Activated CD4-positive, CD25-positive, alpha-beta regulatory T cell treated with anti-CD3 and anti-CD28 coated beads, Interleukin-2, amount 50 U/mL, for 24 hours (primary cell): ENCODE data around the gene GPR55.

ENCODE experiments used
- ATAC-seq, 2 donors: fragments of 150-1000 bp; cut with Tn5 transposase; one replicate each; pipeline ENCODE4 v1.10.0; 2021; ENCODE audit warnings: mild to moderate bottlenecking in 1 of 2, moderate library complexity in 1 of 2

Gene GPR55

DNA sequence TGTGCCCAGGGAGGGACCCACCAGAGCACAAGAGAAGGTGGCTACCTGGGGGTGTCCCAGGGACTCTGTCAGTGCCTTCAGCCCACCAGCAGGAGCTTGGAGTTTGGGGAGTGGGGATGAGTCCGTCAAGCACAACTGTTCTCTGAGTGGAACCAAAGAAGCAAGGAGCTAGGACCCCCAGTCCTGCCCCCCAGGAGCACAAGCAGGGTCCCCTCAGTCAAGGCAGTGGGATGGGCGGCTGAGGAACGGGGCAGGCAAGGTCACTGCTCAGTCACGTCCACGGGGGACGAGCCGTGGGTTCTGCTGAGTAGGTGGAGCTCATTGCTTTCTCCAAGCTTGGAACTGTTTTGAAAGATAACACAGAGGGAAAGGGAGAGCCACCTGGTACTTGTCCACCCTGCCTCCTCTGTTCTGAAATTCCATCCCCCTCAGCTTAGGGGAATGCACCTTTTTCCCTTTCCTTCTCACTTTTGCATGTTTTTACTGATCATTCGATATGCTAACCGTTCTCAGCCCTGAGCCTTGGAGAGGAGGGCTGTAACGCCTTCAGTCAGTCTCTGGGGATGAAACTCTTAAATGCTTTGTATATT lies 46.3 kb downstream of the GPR55 start:
- ATAC-seq: no peak

DNA sequence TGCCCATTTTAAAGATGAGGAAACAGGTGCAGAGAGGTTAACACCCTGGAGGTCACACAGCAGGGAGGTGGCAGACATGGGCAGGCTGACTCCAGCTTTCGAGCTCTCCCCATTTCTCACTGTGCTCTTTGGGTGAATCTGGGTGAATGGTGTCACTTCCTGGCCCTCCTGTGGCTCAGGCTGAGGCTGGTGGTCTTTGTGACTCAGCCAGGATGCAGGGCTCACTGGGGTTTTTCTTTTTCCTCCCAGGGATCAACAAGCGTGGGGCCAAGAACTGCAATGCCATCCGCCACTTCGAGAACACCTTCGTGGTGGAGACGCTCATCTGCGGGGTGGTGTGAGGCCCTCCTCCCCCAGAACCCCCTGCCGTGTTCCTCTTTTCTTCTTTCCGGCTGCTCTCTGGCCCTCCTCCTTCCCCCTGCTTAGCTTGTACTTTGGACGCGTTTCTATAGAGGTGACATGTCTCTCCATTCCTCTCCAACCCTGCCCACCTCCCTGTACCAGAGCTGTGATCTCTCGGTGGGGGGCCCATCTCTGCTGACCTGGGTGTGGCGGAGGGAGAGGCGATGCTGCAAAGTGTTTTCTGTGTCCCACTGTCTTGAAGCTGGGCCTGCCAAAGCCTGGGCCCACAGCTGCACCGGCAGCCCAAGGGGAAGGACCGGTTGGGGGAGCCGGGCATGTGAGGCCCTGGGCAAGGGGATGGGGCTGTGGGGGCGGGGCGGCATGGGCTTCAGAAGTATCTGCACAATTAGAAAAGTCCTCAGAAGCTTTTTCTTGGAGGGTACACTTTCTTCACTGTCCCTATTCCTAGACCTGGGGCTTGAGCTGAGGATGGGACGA lies 47.1 kb downstream of the GPR55 start:
- peak in 1 of 2 donors; percentile 14 for ATAC-seq

DNA sequence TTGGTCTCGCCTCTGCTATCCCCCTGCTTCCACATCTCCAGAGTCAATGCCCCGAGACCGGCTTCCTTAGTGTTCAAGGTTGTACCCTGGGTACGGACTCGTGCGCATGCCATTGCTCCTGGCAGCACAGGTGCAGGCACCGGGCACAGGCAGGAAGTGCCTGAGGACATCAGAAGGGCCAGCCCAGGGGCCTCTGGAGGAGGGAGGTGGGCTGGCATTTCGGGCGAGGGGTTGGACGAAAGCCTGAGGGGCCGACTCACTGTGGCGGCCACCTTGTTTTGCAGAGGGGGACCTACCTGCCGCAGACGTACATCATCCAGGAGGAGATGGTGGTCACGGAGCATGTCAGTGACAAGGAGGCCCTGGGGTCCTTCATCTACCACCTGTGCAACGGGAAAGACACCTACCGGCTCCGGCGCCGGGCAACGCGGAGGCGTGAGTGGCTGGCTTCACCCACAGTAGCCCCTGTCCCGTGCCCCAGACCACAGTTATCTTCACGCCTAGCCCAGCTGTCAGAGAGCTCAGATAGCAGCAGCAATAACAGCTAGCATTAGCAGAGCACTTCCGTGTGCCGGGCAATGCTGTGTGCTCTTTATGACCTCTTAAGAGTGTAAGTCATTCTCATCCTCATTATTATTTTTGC lies 47.8 kb downstream of the GPR55 start:
- no peak for ATAC-seq

DNA sequence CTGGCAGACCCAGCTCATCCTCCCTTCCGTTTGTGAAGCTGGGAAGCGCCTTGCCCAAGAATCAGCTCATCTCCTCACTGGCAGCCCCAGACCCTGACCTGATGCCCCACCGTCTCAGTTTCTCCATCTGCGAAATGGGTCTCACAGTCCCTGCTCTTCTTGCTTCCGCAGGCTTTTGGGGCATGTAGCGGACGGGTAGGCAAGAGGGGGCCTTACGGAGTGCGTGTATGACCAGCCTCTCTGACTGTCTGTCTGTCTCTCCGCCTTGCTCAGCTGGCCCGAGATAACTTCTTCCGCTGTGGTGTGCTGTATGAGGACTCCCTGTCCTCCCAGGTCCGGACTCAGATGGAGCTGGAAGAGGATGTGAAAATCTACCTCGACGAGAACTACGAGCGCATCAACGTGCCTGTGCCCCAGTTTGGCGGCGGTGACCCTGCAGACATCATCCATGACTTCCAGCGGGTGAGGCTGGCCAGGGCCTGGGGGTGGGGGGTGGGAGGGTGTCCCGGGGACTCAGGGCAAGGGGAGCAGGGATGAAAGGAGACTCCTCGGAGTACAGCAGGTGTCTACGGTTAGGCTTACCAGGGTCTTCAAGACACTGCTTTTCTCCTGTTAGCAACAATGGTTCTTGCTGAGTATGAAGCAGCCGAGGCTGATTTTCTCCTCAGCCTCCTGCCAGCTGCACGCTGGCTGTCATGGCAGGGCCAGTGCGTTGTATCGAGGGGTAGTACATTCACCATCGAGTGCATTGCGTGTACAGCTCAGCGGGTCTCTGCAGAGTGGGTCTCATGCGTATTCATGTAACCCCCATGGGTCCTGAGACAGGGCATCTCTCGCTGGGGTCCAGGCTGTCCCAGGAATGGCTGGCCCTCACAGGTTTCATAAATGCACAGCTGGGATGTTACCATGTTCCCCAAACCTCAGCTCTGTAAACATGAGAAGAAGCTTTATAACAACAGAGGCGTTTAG lies 49.4 kb downstream of the GPR55 start:
- ATAC-seq: no peak

DNA sequence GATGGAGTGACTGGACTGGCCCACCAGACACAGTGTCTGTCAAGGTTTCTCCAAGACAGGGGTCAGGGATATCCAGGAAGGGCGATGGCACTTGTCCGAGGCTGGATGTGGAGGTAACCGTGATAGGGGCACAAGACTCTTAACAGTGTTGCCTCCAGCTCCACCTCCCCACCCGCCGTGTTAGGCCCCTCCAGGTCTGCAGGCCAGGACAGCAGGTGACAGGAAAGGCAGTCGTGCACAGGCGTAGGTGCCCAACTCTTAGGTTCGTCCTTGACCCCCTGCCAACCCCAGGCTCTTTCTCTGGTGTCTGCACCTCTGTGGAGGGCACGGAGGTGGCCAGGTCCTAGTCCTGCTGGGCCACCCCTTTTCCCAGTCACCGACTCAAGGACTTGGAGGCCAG lies 50.2 kb downstream of the GPR55 start:
- no peak for ATAC-seq

DNA sequence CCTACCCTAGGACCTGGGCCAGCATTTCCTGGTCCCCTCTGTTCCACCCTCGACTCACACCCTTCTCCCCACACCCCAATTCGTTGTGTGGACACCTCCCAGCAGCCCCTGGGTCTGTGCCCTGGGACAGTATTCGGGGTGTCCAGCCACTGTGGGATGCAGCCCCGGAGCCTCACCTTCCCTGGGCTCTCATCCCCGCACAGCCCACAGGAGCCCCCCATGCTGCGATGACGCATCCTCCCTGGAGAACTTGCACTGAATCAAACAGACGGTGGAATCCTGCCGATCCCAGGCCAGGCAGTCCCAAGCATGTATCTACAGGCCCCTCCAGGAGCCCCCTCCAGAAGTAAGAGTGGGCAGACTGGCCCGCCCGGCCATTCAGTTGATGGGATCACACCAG lies 50.6 kb downstream of the GPR55 start:
- no peak for ATAC-seq

DNA sequence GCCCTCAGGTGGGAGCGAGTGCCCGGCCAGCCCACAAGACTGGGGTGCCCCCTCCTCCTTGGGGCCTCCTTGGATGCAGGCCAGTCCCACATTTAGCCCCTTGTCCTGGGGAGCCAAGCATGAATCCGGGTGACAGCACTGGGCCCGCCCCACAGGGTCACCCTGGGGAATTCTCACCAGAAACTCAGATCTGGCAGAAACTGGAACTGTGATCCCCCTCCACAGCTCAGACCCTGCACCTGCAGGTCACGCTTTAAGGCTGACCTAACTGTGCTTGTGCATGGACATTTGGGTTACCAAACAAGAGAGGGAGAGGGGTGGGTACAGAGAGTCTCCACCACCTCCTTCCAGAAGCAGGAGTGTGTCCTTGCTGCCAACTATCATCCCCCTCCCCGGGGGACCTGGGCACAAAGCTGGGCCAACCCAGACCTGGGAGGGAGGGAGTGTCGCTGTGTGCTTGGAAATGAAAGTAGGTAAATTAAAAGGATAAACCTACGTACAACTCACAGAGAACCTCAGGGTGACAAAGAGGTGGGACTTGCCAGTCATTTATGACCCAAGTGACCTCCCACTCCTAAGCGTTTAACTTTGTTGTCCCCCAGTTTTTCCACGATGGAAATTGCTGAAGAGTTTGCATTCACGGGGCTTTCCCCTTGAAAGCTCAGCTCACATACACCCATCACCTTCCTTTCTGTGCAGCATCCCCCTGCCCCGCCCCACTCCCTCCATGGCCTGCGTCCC lies 51.2 kb downstream of the GPR55 start:
- ATAC-seq: peak; percentile 36 to 39

DNA sequence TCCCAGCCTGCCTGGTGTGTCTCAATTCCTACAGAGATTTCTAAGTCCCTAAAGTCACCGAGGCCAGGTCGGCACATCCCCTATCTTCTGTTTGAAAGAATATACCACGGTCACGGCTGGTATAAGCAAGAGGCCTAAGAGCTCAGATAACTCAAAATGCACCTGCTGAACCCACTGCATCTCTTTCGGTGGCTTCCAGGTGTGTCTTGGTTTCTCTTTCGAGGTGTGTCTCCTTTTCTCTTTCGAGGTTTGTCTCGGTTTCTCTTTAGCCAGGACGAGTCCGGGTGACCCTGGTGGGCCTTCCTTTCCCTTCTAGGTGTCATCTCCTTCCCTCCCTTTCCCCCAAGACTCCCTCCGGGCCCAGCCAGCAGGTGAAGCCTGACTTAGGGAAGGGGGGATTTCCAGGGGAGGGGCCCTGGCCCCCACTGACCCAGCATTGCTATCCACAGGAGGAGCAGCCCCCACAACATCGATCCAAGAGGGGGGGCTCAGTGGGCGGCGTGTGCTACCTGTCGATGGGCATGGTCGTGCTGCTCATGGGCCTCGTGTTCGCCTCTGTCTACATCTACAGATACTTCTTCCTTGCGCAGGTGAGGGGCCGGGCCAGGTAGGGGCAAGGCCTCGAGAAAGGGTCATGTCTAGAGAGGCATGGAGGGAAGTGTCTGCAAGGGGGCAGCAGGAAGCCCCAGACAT lies 51.9 kb downstream of the GPR55 start:
- peak; percentile 65 to 70 for ATAC-seq

DNA sequence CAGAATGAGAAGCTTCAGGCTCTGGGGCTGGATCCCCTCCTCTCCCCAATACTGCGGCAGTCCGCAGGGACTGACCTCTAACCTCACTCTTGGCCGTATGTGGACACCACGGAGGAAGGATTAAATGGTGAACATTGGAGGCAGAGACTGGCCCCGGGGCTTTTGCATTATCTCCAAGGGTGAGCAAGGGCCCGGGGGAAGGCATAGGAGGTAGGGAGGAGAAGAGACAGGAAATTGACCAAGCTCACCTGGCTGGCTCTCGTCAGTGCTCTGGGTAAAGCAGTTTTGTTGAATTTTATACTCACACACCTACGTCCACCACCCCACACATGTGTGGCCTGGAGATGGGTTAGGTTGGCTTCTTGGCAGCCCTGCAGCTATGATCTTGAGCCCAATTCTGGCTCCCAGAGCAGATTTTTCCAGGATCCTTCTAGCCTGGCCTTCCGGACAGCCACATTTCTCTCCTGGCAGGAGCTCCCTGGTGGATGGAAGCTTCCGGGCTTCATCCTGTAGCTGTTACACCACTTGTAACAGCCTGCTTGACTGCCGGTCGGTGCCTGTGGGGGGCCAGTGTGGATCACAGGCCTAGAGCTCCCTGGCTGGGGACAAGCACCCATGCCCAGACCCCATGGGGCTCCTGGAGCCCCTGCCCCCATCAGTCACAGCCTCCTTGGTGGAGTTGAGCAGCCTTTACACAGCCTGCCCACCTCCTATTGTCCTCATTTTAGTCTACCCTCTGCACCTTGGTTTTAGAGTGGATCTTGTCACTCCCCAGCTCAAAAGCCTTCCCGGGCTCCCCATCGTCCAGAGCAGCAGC lies 52.7 kb downstream of the GPR55 start:
- ATAC-seq: no peak

DNA sequence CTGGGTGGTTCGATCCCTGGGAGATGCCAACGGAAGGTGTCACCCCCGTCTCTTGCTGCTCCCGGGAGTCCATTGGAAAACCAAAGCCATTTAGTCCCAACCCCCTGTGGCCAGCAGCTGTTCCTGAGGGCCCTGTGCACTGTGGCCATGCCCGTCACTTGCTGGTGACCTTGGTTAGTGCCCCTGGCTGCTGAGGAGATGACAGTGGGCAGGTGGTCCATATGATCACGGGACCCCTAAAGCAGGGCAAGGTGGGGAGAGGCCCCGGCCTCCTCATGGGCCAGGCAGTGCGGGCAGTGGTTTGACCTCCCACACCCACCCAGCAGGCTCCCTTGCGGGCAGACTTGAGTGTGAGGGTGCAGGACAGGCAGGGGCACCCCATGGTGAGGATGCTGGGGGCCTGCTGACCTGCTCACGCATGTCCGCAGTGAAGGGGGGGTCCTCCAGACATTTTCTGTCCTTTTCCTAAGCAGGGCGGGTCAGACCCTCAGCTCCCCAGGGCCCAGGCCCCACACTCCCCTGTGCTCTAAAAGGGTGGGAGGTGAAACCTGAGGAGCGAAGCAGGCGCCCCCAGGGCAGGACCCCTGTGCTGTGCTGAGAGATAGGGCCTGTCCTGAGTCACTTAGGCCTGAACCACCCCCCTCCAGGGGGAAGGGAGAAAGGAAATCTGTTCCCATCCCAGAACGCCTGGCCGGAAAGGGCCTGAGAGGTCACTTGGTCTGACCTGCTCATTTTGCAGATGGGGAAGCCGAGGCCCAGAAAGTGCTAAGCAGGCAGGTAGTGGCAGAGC lies 53.5 kb downstream of the GPR55 start:
- no peak for ATAC-seq

DNA sequence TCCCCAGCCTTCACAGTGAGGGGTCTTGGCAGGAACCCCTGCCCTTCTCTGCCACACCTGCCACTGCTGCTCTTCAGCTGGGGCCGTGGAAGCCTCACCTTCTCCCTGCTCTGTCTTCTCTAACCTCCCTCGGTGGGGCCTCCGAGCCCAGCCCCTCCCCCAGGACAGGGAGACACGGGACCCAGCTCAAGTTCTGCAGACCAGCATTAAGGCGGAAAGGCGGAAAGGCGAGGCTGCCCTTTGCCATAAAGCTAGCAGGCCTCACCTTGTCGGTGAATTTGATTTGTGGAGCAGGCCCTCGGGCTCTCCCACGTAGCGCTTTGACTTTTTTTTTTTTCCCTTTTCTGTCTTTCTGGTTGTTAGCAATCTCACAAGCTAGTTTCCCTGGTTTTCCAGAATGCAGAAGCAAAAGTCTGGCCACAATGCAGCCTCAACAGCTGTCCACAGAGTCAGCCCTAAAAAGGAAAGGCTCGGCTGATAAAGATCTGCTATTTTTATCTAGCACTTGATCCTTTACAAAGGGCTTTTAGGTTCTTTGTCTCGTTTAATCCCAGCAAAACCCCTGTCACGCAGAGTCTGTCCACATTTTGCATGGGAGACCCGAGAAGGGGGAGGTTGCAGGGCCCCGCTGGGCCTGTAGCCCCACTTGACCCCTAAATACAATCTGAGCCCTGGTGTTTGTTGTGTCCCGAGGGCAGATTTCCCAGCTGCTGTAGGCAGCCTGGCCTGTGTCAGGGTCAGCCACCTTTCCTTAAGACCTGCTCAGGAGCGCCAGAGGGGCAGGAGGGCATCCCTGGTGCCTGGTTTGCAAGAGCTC lies 54.3 kb downstream of the GPR55 start:
- ATAC-seq: no peak

DNA sequence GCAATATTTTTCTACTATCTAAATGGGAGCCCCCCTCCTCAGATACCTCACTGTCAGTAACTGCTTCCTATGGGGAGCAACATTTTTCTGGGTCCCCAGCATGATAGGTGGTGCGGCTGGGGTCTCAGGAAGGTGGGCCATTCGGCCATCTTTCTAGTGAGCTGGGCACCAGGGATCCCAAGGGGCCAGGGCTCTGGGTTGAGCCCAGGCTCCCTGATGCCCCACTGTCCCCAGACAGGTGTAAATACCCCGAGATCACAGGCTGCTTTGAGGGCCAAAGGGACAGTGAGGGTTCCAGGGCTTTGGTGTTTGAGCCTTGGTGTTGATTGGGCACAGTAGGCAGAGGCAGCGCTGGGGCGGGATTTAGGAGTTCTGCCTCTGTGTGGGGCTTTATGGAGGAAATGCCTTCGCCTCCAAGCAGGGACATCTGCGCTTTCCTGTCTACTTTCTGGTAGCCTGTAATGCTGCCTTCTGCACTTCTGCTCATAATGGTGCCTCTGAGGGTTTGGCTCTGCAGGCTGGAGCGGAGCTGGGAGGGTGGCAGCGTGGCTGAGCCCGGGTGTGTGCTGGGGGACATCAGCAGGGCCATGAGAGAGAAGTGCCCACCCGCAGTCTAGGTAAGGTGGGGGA lies 55.0 kb downstream of the GPR55 start:
- ATAC-seq: no peak

DNA sequence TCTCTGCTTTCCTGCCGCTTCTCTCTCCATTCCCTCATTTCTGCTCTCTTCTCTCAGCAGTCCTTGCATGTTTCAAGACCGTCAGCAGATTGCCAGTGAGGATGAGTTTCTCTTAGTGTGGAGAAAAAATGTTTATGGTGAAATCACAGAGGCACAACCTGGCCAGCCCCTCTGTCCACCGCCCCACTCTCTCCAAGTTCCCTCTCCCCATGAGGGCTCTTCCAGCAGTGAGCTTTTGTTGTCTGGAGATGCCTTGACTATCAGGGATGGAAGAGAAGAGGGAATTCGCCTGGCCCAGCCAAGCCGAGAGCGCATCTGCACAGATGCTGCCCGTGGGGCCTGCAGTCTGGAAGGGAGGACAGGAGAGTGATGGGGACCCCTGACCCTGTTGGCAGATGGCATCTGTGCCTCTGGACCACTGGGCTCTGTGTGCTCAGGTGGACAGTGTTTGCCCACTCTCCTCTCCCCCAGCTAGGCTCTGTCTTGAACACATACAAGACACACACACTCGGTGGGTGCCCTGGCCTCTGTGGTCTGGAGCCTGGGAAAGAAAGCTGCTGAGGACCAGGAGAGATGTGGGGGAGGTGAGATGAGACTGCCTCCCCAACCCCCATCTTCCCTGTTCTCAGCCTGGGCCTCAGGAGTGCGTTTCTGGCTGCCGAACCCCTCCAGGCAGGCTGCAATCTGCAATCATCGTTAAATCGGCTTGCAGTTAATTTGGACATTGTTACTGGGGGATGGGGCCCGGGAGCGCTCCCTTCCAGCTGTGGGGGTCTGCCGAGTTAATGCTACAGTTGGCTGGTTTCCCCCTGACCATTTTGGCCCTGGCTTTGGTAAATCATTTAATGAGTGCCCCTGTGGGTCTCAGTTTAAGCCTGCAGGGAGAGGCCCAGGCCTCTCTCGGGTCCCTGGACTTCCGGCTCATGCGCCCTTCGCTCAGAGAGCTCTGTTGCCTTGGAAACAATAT lies 55.8 kb downstream of the GPR55 start:
- ATAC-seq: no peak

DNA sequence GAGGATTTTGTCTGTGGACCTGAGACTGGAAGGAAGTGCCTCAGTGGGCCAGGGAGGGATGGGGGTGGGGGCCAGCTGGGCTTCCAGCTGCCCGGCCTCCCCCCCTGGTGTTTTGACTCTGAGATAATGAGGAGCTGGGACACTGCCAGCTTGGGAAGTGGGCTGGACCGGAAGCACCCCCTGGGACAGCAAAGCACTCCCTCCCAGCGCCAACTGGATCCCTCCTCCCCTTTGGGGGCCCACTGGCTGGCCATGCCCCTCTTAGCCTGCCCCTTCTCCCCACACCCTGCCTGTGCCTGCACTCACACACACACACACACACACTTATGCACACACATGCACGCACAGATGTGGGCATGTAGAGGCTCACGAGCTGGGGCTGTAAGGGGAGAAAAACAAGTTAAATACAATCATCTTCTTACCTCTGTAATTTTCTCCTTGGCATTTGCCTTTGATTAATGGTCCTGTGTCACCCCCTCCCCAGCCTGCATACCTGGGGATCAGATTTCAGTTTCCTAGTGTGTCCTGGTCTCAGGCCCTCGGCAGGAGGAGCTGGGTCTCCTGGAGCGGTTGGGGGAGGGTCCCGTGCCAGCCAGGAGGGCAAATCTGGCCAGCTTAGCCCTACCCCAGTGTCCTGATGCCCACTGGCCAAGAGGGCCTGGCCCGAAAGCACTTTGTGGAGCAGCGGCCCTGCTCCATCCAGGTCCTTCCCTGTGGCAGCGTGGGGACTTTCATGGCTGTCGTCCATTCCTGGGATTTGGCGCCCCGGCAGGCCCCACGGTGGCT lies 56.7 kb downstream of the GPR55 start:
- no peak for ATAC-seq

DNA sequence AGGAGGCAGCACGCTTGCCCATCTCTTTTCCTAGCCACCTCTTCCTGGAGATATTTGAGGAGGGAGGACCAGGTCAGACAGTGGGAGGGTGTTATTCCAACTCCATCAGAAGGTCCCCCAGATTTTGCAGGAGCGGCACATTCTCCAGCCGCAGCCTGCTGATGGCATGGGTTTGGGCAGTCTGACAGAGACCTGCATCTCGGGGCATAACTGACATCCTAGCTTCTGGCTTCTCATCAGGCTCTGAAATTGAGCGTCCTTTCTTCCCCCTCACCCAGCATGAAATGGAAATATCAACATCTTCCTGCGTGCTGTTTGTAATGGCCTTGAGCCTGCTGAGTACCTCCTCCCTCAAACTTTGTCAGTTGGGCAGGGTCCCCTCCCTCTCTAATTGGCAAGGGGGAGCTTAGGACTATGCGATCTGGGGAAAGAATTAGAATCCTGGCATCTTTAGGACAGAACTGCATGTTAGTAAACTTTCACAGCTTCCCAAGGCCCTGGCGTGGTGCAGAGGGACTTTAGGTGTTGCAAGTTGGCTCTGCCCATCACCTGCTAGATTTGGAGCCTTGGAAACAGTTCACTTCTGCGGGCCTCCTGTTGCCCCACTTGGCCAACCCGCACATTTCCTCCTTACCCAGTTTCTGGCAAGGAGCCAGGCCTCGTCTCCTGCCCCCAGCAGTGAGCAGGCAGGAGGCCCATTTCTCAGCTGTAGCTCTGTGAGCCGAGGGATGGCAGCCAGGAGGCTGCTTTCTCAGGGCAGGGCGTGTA lies 58.1 kb downstream of the GPR55 start:
- no peak for ATAC-seq
